Smooth muscle cell (in vitro differentiated cells): Measurements from ENCODE around the gene BHLHA9. TPM values are rescaled to one million over a fixed set of nuclear protein-coding genes. Genes with fewer than 3 reads are reported as not detected.
A peak's percentile ranks its signal among the peaks of the same experiment; 100 is the strongest.

Source experiments
- DNase-seq: peaks from one replicate; lab custom pipeline; 2025; ENCODE audit not compliant: unreplicated experiment; lab: John Stamatoyannopoulos, UW
- H2AFZ ChIP-seq: fragments of 200-600 bp; sonication (generic); 2 replicates; pipeline ENCODE4 v1.6.0; 2016; ENCODE audit warnings: antibody characterized with exemption, low read depth, mild to moderate bottlenecking
- H3F3A ChIP-seq: fragments of 200-600 bp; sonication (generic); 2 replicates; pipeline ENCODE4 v1.6.0; 2017; ENCODE audit warnings: antibody characterized with exemption, low read depth
- H3K27ac ChIP-seq: fragments of 200-600 bp; sonication (generic); 2 replicates; pipeline ENCODE4 v1.5.1; 2016; ENCODE audit warnings: low read depth, mild to moderate bottlenecking
- H3K27me3 ChIP-seq: fragments of 200-600 bp; sonication (generic); 2 replicates; pipeline ENCODE4 v1.6.1; 2016; ENCODE audit warnings: low read depth, mild to moderate bottlenecking
- H3K36me3 ChIP-seq: fragments of 200-600 bp; sonication (generic); 2 replicates; pipeline ENCODE4 v1.5.1; 2016; ENCODE audit warnings: low read depth
- H3K4me1 ChIP-seq: fragments of 200-600 bp; sonication (generic); 2 replicates; pipeline ENCODE4 v1.5.1; 2016; ENCODE audit warnings: low read depth
- H3K4me2 ChIP-seq: fragments of 200-600 bp; sonication (generic); 2 replicates; pipeline ENCODE4 v1.6.0; 2016; ENCODE audit warnings: mild to moderate bottlenecking
- H3K4me3 ChIP-seq: fragments of 200-600 bp; sonication (generic); 2 replicates; pipeline ENCODE4 v1.5.1; 2016; ENCODE audit warnings: mild to moderate bottlenecking
- H3K79me2 ChIP-seq: fragments of 200-600 bp; sonication (generic); 2 replicates; pipeline ENCODE4 v1.6.0; 2016; ENCODE audit warnings: low read depth, mild to moderate bottlenecking
- H3K9ac ChIP-seq: fragments of 200-600 bp; sonication (generic); 2 replicates; pipeline ENCODE4 v1.6.0; 2016; ENCODE audit warnings: low read depth
- H3K9me3 ChIP-seq: fragments of 200-600 bp; sonication (generic); replicated peaks from 2 replicates; pipeline ENCODE4 v1.5.1; 2016; ENCODE audit warnings: low read depth
- H4K20me1 ChIP-seq: fragments of 200-600 bp; sonication (generic); 2 replicates; pipeline ENCODE4 v1.6.0; 2016; ENCODE audit warnings: low read depth
- WGBS: methylation state at CpG from one replicate; pipeline ENCODE4 v1.1.7; 2016; ENCODE audit warnings: low lambda C conversion rate; 5-methylcytosine and 5-hydroxymethylcytosine counted together
- polyA plus RNA-seq: library from polyadenylated mRNA; unstranded; fragments of >200 nt; fragmentation: Nextera tagmentation; extraction: Ambion mirVana; gene quantifications from 2 replicates; pipeline ENCODE4 v1.2.1, GENCODE V29; 2016
- total RNA-seq: library from RNA; depleted of rRNA; stranded (reverse); fragments of >200 nt; gene quantifications from 2 replicates; pipeline ENCODE4 v1.2.3, GENCODE V29; 2014
- TF ChIP-seq, protein P1 (sequence below): fragments of 200-600 bp; sonication (generic); IDR thresholded peaks from 2 replicates; pipeline ENCODE4 v1.5.1; 2017; ENCODE audit warnings: borderline replicate concordance, mild to moderate bottlenecking, antibody characterized with exemption; ENCODE audit not compliant: insufficient read depth, poor library complexity, severe bottlenecking

BHLHA9 gene
- total and polyA plus RNA-seq, 2 experiments from 2014 or later: not detected

DNA sequence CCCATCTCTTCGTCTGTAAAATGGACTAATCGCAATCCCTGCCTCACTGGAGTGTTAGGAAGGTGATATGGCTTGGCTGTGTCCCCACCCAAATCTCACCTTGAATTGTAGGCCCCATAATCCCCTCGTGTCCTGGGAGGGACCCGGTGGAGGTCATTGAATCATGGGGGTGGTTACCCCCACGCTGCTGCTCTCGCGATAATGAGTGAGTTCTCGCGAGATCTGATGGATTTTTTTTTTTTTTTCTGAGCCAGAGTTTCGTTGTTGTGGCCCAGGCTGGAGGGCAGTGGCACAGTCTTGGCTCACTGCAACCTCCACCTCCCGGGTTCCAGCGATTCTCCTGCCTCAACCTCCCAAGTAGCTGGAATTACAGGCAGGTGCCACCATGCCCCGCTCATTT lies 20.4 kb downstream of the BHLHA9 start:
- TF ChIP-seq, protein P1, sequence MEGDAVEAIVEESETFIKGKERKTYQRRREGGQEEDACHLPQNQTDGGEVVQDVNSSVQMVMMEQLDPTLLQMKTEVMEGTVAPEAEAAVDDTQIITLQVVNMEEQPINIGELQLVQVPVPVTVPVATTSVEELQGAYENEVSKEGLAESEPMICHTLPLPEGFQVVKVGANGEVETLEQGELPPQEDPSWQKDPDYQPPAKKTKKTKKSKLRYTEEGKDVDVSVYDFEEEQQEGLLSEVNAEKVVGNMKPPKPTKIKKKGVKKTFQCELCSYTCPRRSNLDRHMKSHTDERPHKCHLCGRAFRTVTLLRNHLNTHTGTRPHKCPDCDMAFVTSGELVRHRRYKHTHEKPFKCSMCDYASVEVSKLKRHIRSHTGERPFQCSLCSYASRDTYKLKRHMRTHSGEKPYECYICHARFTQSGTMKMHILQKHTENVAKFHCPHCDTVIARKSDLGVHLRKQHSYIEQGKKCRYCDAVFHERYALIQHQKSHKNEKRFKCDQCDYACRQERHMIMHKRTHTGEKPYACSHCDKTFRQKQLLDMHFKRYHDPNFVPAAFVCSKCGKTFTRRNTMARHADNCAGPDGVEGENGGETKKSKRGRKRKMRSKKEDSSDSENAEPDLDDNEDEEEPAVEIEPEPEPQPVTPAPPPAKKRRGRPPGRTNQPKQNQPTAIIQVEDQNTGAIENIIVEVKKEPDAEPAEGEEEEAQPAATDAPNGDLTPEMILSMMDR: no peak
- no peak overlapping the region for H3K4me2 ChIP-seq
- H4K20me1 ChIP-seq: no peaks in the 10 kb centered on the region
- 94% methylated on average over 13 of the region's 13 CpGs for WGBS
- H3K79me2 ChIP-seq: no peaks in the 10 kb centered on the region
- H3K9me3 ChIP-seq: no peaks in the 10 kb centered on the region
- H3K4me1 ChIP-seq: no peaks in the 10 kb centered on the region
- H3K4me3 ChIP-seq: no peak overlapping the region
- no peak for DNase-seq
- H3K27me3 ChIP-seq: no peaks in the 10 kb centered on the region
- H3F3A ChIP-seq: no peaks in the 10 kb centered on the region
- no peak overlapping the region for H3K9ac ChIP-seq
- no peaks in the 10 kb centered on the region for H3K36me3 ChIP-seq
- no peak overlapping the region for H2AFZ ChIP-seq
- no peak overlapping the region for H3K27ac ChIP-seq

DNA sequence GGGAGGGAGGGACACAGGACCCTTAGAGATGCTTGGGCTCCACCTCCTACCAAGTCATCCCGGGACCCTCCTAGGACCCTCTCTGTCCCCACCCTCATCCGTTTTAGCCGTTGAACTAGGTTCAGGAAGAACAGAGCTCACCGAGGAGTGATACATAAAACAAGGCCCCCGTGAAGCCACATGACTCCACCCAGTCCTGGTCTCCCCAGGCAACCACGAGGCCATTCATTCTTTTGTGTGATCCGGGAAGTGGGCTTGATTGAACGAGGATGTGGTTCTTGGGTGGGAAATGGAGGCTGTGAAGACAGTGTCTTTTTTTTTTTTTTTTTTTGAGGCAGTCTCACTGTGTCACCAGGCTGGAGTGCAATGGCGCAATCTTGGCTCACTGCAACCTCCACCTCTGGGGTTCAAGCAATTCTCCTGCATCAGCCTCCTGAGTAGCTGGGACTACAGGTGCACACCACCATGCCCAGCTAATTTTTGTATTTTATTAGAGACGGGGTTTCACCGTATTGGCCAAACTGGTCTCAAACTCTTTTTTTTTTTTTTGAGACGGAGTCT lies 24.0 kb downstream of the BHLHA9 start:
- TF ChIP-seq, protein P1: no peak
- peaks cover 4% of the 10 kb centered on the region for H3K4me1 ChIP-seq
- no peak for DNase-seq
- no peaks in the 10 kb centered on the region for H3K9me3 ChIP-seq
- no peak overlapping the region for H2AFZ ChIP-seq
- H3F3A ChIP-seq: no peaks in the 10 kb centered on the region
- no peak overlapping the region for H3K4me2 ChIP-seq
- H3K79me2 ChIP-seq: no peaks in the 10 kb centered on the region
- H3K36me3 ChIP-seq: no peaks in the 10 kb centered on the region
- no peak overlapping the region for H3K9ac ChIP-seq
- peaks cover 14% of the 10 kb centered on the region for H3K27me3 ChIP-seq
- no peak overlapping the region for H3K4me3 ChIP-seq
- WGBS: 92% methylated on average over 12 of the region's 12 CpGs
- H3K27ac ChIP-seq: no peak overlapping the region
- no peaks in the 10 kb centered on the region for H4K20me1 ChIP-seq

DNA sequence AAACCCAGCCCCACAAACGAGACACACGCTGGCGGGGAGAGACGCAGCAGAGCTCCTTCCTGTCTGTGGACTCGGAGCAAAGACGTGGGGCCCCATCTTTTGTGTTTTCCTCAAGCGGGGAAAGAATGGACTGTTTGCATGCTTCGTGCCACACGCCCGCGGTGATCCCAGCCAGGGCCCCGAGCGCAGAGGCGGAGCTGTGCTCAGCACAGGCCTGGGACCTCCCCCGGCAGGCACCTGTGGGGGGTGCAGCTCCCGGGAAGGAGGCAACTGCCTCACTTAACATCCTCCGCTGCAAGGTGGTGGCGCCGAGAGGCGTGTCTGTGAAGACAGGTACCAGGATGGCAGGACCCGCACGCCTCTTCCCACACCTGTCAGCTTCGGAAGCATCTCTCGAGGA lies 28.4 kb downstream of the BHLHA9 start:
- no peak for DNase-seq
- Histone ChIP-seq H3K27ac (no peak overlapping the region), H2AFZ (no peak overlapping the region), H3K9me3 (no peaks in the 10 kb centered on the region), H3K79me2 (no peaks in the 10 kb centered on the region), H3K9ac (no peak overlapping the region), H3K4me1 (peaks cover 4% of the 10 kb centered on the region), H3K4me2 (peak overlapping the region; percentile 68), H4K20me1 (no peaks in the 10 kb centered on the region), H3F3A (no peaks in the 10 kb centered on the region), H3K4me3 (peak overlapping the region; percentile 1), H3K36me3 (no peaks in the 10 kb centered on the region), H3K27me3 (peaks cover 15% of the 10 kb centered on the region)
- TF ChIP-seq, protein P1: no peak
- WGBS: 32% methylated on average over 22 of the region's 24 CpGs
